Measurements from ENCODE around the gene RAD51B.
A peak's percentile ranks its signal among the peaks of the same experiment; 100 is the strongest.

The RAD51B gene

DNA sequence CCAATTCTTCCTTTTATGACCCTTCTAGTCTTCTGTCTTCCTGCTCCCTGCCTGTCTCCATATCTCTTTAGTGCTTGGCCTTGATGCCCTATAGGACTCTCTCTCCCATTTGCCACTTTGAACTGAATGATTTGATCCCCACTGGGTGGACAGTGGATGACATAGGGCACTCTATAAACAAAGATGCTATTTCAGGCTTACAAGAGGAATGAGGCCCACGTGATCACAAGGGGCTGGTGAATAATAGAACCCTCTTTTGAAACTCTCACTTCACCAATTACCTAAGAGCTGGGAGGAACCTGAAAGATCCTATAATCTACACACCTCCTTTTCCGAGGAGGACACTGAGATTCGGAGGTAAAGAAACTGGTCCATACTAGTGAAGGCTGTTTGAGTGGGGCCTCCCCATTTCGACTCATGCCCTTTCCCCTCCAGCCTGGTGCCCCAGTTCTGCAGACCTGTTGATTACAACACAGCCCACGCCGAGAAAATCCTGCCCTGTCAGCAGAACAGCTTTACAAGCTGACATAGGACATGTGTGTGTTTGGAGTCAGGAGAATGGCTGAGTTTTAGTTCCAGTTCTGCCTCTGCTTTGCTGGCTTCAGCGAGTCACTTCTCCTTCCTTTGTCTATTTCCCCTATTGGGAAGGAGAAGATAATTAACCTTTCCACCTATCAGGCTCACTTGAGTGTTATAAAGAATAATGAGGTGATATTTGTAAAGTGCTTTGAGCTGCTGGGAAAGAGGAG is 573.0 kb downstream of the RAD51B start:
- Histone ChIP-seq H3K36me3 (ENCODE audit: control insufficient read depth, insufficient read depth, low read length) (no peaks in the 10 kb centered on the region), H3K9me3 (ENCODE audit: control insufficient read depth, low read length) (no peaks in the 10 kb centered on the region), H3K4me3 (ENCODE audit: extremely low read depth, insufficient read depth, low read length, poor library complexity, severe bottlenecking) (no peak overlapping the region), H3K27ac (ENCODE audit: low read depth, low read length, severe bottlenecking) (peak overlapping the region; percentile 46), H3K4me1 (ENCODE audit: control insufficient read depth, insufficient read depth, low read length, poor library complexity, severe bottlenecking) (peaks cover 19% of the 10 kb centered on the region)
- 63 to 80% methylated on average over 2 of the region's 7 CpGs for WGBS, 2 experiments (ENCODE audit: insufficient coverage in 2 of 2)

DNA sequence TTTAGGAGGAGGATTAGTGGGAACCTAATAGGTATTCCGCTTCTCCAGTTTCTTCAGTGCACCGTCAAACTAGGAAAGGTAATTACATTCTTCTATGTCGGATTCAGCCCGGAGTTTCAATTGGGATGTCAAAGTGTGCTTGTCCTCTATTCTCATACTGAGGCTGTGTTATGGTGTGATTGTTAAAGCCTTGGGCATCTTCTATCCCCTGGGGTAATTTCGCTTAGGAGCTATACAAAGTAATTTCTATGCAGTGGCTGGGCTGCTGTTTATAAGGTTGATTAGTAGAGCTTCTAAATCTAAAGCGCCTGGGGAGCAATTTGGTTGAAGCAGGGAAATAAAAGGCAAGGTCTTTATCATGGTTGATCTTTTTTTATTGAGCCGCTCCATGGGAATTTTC is 573.7 kb downstream of the RAD51B start:
- peaks cover 26% of the 10 kb centered on the region for H3K4me1 ChIP-seq (ENCODE audit: control insufficient read depth, insufficient read depth, low read length, poor library complexity, severe bottlenecking)
- H3K4me3 ChIP-seq (ENCODE audit: extremely low read depth, insufficient read depth, low read length, poor library complexity, severe bottlenecking) = no peak overlapping the region
- H3K27ac ChIP-seq (ENCODE audit: low read depth, low read length, severe bottlenecking) = peak overlapping the region; percentile 46
- 94 to 95% methylated on average over 4 to 6 of the region's 7 CpGs for WGBS, 2 experiments (ENCODE audit: insufficient coverage in 2 of 2)
- no peaks in the 10 kb centered on the region for H3K9me3 ChIP-seq (ENCODE audit: control insufficient read depth, low read length)
- no peaks in the 10 kb centered on the region for H3K36me3 ChIP-seq (ENCODE audit: control insufficient read depth, insufficient read depth, low read length)

DNA sequence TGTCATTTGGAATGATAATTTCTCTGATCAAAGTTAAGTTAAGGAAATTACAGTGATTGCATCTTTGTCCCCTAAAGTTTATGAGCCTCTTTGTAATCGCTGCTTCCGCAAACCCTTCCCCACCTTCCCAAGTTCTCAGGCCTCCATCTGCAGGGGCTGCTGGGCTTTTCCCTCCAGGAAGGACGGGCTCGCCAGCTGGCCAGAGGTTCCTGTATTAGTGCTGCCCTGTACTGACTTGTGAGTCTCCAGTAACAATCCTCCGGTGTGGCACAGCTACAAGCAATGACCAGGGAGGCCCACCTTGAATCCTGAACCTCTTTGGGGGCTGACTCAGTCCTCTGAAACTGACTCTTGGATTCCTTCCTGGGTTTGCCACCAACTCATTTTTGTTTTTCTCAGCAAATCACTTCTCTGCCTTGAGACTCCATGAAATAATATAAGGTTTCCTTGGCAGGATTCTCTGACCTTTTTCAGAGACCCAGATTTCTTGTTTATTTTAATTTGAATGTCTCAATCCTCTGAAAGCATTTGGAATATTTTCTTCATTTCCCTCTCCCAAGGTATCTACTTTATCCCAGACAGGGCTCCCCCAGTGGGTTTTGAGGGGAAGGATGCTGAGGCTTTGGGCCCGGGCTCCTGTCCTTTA is 574.7 kb downstream of the RAD51B start:
- Histone ChIP-seq H3K27ac (ENCODE audit: low read depth, low read length, severe bottlenecking) (peak overlapping the region; percentile 63), H3K4me1 (ENCODE audit: control insufficient read depth, insufficient read depth, low read length, poor library complexity, severe bottlenecking) (peaks cover 27% of the 10 kb centered on the region), H3K36me3 (ENCODE audit: control insufficient read depth, insufficient read depth, low read length) (no peaks in the 10 kb centered on the region), H3K4me3 (ENCODE audit: extremely low read depth, insufficient read depth, low read length, poor library complexity, severe bottlenecking) (no peak overlapping the region), H3K9me3 (ENCODE audit: control insufficient read depth, low read length) (no peaks in the 10 kb centered on the region)
- 85 to 93% methylated on average over 5 to 6 of the region's 6 CpGs for WGBS, 2 experiments (ENCODE audit: insufficient coverage in 2 of 2)

DNA sequence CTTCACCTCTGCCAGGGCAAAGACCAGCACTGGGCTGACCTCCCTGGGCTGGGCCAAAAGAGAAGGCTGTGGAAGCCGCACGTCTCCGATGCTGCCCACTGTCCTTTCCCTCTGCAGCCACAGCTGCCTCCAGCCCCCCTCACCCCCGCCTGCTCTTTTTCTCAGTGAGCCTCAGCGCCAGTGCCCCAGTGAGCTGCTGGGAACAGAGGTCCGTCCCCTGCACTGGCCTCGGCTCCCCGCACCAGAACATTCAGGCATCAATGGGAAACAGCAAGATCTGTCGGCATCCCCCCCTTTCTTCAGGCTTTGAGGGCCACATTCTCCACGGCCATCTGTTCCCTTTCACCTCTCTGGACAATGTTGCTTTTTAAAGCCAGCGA is 575.2 kb downstream of the RAD51B start:
- WGBS, 2 experiments (ENCODE audit: insufficient coverage in 2 of 2) = 53 to 61% methylated on average over 11 of the region's 11 CpGs
- Histone ChIP-seq H3K4me1 (ENCODE audit: control insufficient read depth, insufficient read depth, low read length, poor library complexity, severe bottlenecking) (peaks cover 27% of the 10 kb centered on the region), H3K36me3 (ENCODE audit: control insufficient read depth, insufficient read depth, low read length) (no peaks in the 10 kb centered on the region), H3K9me3 (ENCODE audit: control insufficient read depth, low read length) (no peaks in the 10 kb centered on the region), H3K4me3 (ENCODE audit: extremely low read depth, insufficient read depth, low read length, poor library complexity, severe bottlenecking) (no peak overlapping the region), H3K27ac (ENCODE audit: low read depth, low read length, severe bottlenecking) (peak overlapping the region; percentile 63)

DNA sequence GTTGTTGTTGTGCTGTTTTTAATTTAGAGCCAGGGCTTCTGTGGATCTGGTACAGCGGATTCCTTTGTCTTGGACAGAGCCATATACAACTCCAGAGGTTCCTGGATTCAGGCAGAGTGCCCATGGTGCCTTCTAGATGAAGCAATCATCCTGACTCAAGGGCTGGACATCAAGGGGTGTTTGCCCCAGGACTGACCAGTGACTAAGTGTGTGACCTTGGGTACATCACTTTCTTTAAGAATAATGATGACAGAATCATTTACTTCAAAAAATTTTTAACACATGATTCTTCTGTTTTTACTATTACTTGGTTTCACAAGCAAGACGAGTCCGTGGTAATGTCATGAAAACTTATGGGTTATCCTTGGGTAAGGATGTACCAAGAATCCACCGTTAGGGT is 576.0 kb downstream of the RAD51B start:
- Histone ChIP-seq H3K9me3 (ENCODE audit: control insufficient read depth, low read length) (no peaks in the 10 kb centered on the region), H3K4me1 (ENCODE audit: control insufficient read depth, insufficient read depth, low read length, poor library complexity, severe bottlenecking) (peaks cover 27% of the 10 kb centered on the region), H3K27ac (ENCODE audit: low read depth, low read length, severe bottlenecking) (no peak overlapping the region), H3K4me3 (ENCODE audit: extremely low read depth, insufficient read depth, low read length, poor library complexity, severe bottlenecking) (no peak overlapping the region), H3K36me3 (ENCODE audit: control insufficient read depth, insufficient read depth, low read length) (no peaks in the 10 kb centered on the region)
- WGBS, 2 experiments (ENCODE audit: insufficient coverage in 2 of 2) = 93 to 95% methylated on average over 2 to 4 of the region's 4 CpGs

DNA sequence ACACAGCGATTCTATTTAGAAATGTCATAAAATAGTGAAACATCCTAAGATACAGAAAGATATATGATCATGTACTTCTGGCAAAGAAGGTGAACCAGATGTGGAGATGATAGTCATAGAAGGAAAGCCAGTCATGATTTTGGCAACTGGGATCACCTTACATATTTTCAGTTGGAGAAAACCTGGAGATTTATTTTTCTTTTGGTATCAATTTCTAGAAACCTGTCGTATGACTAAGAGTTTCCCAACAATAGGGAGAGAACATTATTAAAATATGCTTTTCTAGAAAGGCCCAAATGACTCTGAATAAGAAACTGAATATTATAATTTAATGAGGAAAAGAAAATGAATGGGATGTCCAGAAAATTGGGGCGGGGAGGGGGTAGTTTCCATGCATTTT is 576.9 kb downstream of the RAD51B start:
- Histone ChIP-seq H3K27ac (ENCODE audit: low read depth, low read length, severe bottlenecking) (no peak overlapping the region), H3K36me3 (ENCODE audit: control insufficient read depth, insufficient read depth, low read length) (no peaks in the 10 kb centered on the region), H3K4me3 (ENCODE audit: extremely low read depth, insufficient read depth, low read length, poor library complexity, severe bottlenecking) (no peak overlapping the region), H3K9me3 (ENCODE audit: control insufficient read depth, low read length) (no peaks in the 10 kb centered on the region), H3K4me1 (ENCODE audit: control insufficient read depth, insufficient read depth, low read length, poor library complexity, severe bottlenecking) (peaks cover 34% of the 10 kb centered on the region)
- 100% methylated on average over 1 of the region's 3 CpGs; no CpG with 5 or more reads in 1 of the 2 experiments for WGBS, 2 experiments (ENCODE audit: insufficient coverage in 2 of 2)

DNA sequence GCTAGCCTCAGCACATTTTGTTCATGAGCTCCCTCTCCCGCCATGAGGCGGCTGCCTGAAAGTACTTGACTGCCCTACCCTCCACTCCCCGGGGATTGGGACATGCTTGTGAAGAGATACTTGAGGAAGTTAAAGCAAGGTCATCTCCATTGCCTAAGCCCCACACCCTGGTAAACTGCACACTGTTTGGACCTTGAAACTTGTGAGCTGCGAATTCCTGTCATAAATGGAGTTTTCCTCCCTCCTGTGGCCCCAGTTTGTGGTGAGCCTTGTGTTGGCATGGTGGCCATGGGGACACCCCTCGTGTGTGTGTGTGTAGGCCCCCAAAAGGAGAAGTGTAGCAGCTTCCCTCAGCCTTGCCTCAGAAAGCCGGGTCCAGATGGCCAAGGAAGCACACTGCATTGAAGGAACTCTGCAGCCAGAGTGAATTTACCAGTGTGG is 577.8 kb downstream of the RAD51B start:
- Histone ChIP-seq H3K4me3 (ENCODE audit: extremely low read depth, insufficient read depth, low read length, poor library complexity, severe bottlenecking) (no peak overlapping the region), H3K36me3 (ENCODE audit: control insufficient read depth, insufficient read depth, low read length) (no peaks in the 10 kb centered on the region), H3K27ac (ENCODE audit: low read depth, low read length, severe bottlenecking) (peak overlapping the region; percentile 74), H3K9me3 (ENCODE audit: control insufficient read depth, low read length) (no peaks in the 10 kb centered on the region), H3K4me1 (ENCODE audit: control insufficient read depth, insufficient read depth, low read length, poor library complexity, severe bottlenecking) (peaks cover 38% of the 10 kb centered on the region)
- 70 to 80% methylated on average over 2 to 6 of the region's 6 CpGs for WGBS, 2 experiments (ENCODE audit: insufficient coverage in 2 of 2)

DNA sequence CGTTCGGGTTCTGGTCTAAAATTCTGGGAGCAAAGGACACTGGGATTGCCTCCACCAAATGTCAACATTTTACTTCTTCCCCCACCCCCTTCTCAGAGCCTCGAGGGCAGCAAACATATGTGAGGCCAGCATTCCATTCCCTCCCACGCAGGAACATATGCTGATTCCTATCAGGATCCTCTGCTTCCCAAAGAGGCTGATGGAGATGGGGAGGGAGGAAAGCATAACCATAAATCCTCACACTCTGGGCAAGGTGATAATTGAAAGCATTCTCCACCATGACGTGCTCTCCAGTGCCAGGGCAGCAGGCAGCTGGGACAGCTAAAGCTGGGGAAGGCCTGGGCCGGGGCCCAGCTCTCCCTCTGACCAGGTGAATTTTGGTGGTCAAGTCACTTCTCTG is 578.2 kb downstream of the RAD51B start:
- WGBS, 2 experiments (ENCODE audit: insufficient coverage in 2 of 2) = 54 to 78% methylated on average over 2 to 4 of the region's 6 CpGs
- H3K27ac ChIP-seq (ENCODE audit: low read depth, low read length, severe bottlenecking) = peak overlapping the region; percentile 74
- H3K4me1 ChIP-seq (ENCODE audit: control insufficient read depth, insufficient read depth, low read length, poor library complexity, severe bottlenecking) = peaks cover 39% of the 10 kb centered on the region

DNA sequence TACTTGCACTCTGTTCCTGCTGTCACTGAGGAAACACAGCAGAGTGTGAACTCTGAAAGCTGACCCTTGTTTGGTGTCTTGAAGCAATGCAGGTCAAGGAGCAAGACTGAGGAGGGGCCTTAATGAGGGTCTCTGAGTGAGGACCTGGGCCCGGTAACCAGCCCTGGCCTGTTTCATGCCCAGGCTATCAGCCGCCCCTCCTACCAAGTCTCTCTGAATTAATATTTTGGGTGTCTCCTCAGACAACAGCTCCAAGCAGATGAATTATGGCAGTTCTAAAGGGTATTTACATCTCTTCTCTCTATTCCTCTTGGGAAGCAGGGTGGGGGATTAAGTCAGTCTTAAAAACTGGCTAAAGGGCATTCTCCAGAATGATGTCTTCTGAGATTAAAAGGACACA is 578.8 kb downstream of the RAD51B start:
- Histone ChIP-seq H3K9me3 (ENCODE audit: control insufficient read depth, low read length) (no peaks in the 10 kb centered on the region), H3K4me1 (ENCODE audit: control insufficient read depth, insufficient read depth, low read length, poor library complexity, severe bottlenecking) (peaks cover 45% of the 10 kb centered on the region), H3K36me3 (ENCODE audit: control insufficient read depth, insufficient read depth, low read length) (no peaks in the 10 kb centered on the region), H3K27ac (ENCODE audit: low read depth, low read length, severe bottlenecking) (peak overlapping the region; percentile 74), H3K4me3 (ENCODE audit: extremely low read depth, insufficient read depth, low read length, poor library complexity, severe bottlenecking) (no peak overlapping the region)
- WGBS, 2 experiments (ENCODE audit: insufficient coverage in 2 of 2) = 100% methylated on average over 2 of the region's 2 CpGs; no CpG with 5 or more reads in 1 of the 2 experiments

More for the DNA sequence above, 578.2 kb downstream of the RAD51B start:
- H3K9me3 ChIP-seq (ENCODE audit: control insufficient read depth, low read length) = no peaks in the 10 kb centered on the region
- no peak overlapping the region for H3K4me3 ChIP-seq (ENCODE audit: extremely low read depth, insufficient read depth, low read length, poor library complexity, severe bottlenecking)
- H3K36me3 ChIP-seq (ENCODE audit: control insufficient read depth, insufficient read depth, low read length) = no peaks in the 10 kb centered on the region

DNA sequence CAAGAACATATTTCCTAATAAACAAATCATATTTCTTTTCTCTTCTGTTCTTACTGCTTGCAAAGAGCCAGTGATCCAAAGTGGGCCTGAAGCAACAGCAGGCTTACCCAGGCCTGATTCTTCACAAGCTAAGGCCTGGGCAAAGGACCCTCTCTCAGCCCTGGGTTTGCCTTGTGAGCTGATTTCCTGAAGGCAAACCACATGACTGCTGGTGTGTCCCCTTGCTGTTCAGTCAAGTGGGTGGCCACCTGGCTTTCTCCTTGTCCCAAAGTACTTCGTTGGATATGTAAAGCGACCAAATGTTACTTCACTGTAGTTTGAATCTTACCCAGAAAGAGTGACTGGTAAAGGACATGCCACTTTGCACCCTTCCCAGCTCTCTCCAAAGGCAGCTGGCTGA is 580.4 kb downstream of the RAD51B start:
- WGBS, 2 experiments (ENCODE audit: insufficient coverage in 2 of 2) = 90 to 100% methylated on average over 1 to 2 of the region's 2 CpGs
- Histone ChIP-seq H3K9me3 (ENCODE audit: control insufficient read depth, low read length) (no peaks in the 10 kb centered on the region), H3K27ac (ENCODE audit: low read depth, low read length, severe bottlenecking) (no peak overlapping the region), H3K4me3 (ENCODE audit: extremely low read depth, insufficient read depth, low read length, poor library complexity, severe bottlenecking) (no peak overlapping the region), H3K4me1 (ENCODE audit: control insufficient read depth, insufficient read depth, low read length, poor library complexity, severe bottlenecking) (peaks cover 56% of the 10 kb centered on the region), H3K36me3 (ENCODE audit: control insufficient read depth, insufficient read depth, low read length) (no peaks in the 10 kb centered on the region)

DNA sequence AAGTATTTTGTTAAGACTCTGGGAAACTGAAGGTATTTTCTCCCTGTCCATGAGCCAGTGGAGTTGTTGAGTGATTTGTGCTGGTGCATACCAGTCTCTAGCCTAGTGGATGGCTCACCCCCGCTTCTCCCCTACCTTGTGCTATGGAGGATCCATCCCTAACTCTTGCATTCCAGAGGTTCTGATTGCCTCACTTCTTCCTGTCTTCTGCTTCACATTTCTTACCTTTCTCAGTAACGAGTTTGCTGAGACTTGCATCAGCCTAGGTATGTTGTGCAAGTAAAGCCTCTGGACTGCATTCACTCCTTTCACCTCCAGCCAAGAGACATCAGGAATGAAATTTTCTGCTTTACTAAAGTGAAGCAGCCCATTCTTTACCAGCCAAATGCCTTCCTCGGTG is 581.7 kb downstream of the RAD51B start:
- Histone ChIP-seq H3K4me1 (ENCODE audit: control insufficient read depth, insufficient read depth, low read length, poor library complexity, severe bottlenecking) (peaks cover 56% of the 10 kb centered on the region), H3K9me3 (ENCODE audit: control insufficient read depth, low read length) (no peaks in the 10 kb centered on the region), H3K27ac (ENCODE audit: low read depth, low read length, severe bottlenecking) (no peak overlapping the region), H3K4me3 (ENCODE audit: extremely low read depth, insufficient read depth, low read length, poor library complexity, severe bottlenecking) (no peak overlapping the region), H3K36me3 (ENCODE audit: control insufficient read depth, insufficient read depth, low read length) (no peaks in the 10 kb centered on the region)
- 100% methylated on average over 1 of the region's 3 CpGs; no CpG with 5 or more reads in 1 of the 2 experiments for WGBS, 2 experiments (ENCODE audit: insufficient coverage in 2 of 2)

Data from mesodermal cell (in vitro differentiated cells).